Femur (tissue), 1 donor: ENCODE results near the gene XIAP.
"Not testable (repeated sequence)": the region's sequence is repeated elsewhere in the genome, so short reads cannot be mapped to it uniquely, and the experiment has no call there.

Experiments
- DNase-seq: peaks from one replicate; pipeline ENCODE4 v3.0.0-alpha.2; 2017

XIAP gene

GRCh38 chrX:123859846-123860838 lies at the start of gene XIAP:
XIAP (plus strand) TSS chrX:123860053; CDS start chrX:123885663, 25,610 bp downstream.
- DNase-seq, result peak; percentile 90

- no peak for DNase-seq
Observed at GRCh38 chrX:123814343-123814742, 45.5 kb upstream of the XIAP start.

GRCh38 chrX:123814934-123815394 lies 44.9 kb upstream of the XIAP start:
- DNase-seq, result not testable (repeated sequence)

- no peak for DNase-seq
Observed at GRCh38 chrX:123817288-123817894, 42.5 kb upstream of the XIAP start.

- DNase-seq, result no peak
Observed at GRCh38 chrX:123818243-123818642, 41.6 kb upstream of the XIAP start.

GRCh38 chrX:123822965-123823364 lies 36.9 kb upstream of the XIAP start:
- DNase-seq, result no peak

GRCh38 chrX:123830309-123830708 lies 29.5 kb upstream of the XIAP start:
- no peak for DNase-seq

- peak; percentile 62 for DNase-seq
Observed at GRCh38 chrX:123833387-123833786, 26.5 kb upstream of the XIAP start.

GRCh38 chrX:123834116-123834515 lies 25.7 kb upstream of the XIAP start:
- DNase-seq, result no peak

- DNase-seq, result no peak
Observed at GRCh38 chrX:123835661-123836371, 24.0 kb upstream of the XIAP start.

- DNase-seq, result not testable (repeated sequence)
Observed at GRCh38 chrX:123845129-123845528, 14.7 kb upstream of the XIAP start.

- DNase-seq, result no peak
Observed at GRCh38 chrX:123846577-123847038, 13.2 kb upstream of the XIAP start.

GRCh38 chrX:123847056-123847455 lies 12.8 kb upstream of the XIAP start:
- no peak for DNase-seq

- no peak for DNase-seq
Observed at GRCh38 chrX:123849096-123849495, 10.8 kb upstream of the XIAP start.

- not testable (repeated sequence) for DNase-seq
Observed at GRCh38 chrX:123849906-123850305, 9.9 kb upstream of the XIAP start.

- DNase-seq, result no peak
Observed at GRCh38 chrX:123851079-123851478, 8.8 kb upstream of the XIAP start.

GRCh38 chrX:123854329-123854728 lies 5.5 kb upstream of the XIAP start:
- no peak for DNase-seq

- DNase-seq, result no peak
Observed at GRCh38 chrX:123859409-123859845, 426 bp upstream of the XIAP start.

- no peak for DNase-seq
Observed at GRCh38 chrX:123860983-123861382, 1.1 kb downstream of the XIAP start.

- DNase-seq, result no peak
Observed at GRCh38 chrX:123869488-123869887, 9.6 kb downstream of the XIAP start.

GRCh38 chrX:123871309-123871708 lies 11.5 kb downstream of the XIAP start:
- DNase-seq, result no peak

GRCh38 chrX:123873956-123874355 lies 14.1 kb downstream of the XIAP start:
- no peak for DNase-seq

GRCh38 chrX:123876177-123876576 lies 16.3 kb downstream of the XIAP start:
- DNase-seq, result no peak
